Measurements from ENCODE around the gene JARID2. TPM values are rescaled to one million over a fixed set of nuclear protein-coding genes. Genes with fewer than 3 reads are reported as not detected.
"Not testable (repeated sequence)": the region's sequence is repeated elsewhere in the genome, so short reads cannot be mapped to it uniquely, and the experiment has no call there.

JARID2 gene
- total and polyA plus RNA-seq, 2 of the 13 experiments (the other 11 are each of a cell fraction or from before 2014, with no cell fraction given), result 7.5 to 10.3 TPM

GRCh38 chr6:15414235-15414612 is 168.4 kb downstream of the JARID2 start (continued):
- TF ChIP-seq TRAFD1 (CRISPR knock-in tag; IDR thresholded peaks at IDR 0.05; ENCODE audit: borderline replicate concordance) (no peak), THRA (CRISPR knock-in tag; IDR thresholded peaks at IDR 0.05; ENCODE audit: borderline replicate concordance) (no peak)

GRCh38 chr6:15415622-15416021 is 169.8 kb downstream of the JARID2 start:
- H3K4me3 ChIP-seq (replicated peaks in 1 of 3; ENCODE audit: insufficient read depth in 1 of 3, low read depth in 2 of 3, low read length in 3 of 3); BruUV-seq (replicated peaks); H3K27me3 ChIP-seq (ENCODE audit: control insufficient read depth in 1 of 2, insufficient read depth in 2 of 2, low read length in 2 of 2); H4K20me1 ChIP-seq (ENCODE audit: insufficient read depth, low read length); in situ Hi-C loops (cut with HindIII; ENCODE audit: extremely low pct_ligation_motif_present, low pct_unique_long_range_greater_than_20kb); POLR2A ChIA-PET; H3K4me2 ChIP-seq (ENCODE audit: low read depth, low read length); CTCF ChIA-PET (ENCODE audit: low intra/inter-chr PET ratio, low total read pairs); H2AFZ ChIP-seq (ENCODE audit: low read length); H3K79me2 ChIP-seq (ENCODE audit: insufficient read depth, low read length); FAIRE-seq; H3K9ac ChIP-seq (ENCODE audit: insufficient read depth, low read depth, low read length); intact Hi-C loops (cut with micrococcal nuclease; ENCODE audit: unreplicated experiment); H3K4me1 ChIP-seq (ENCODE audit: insufficient read depth, low read length); H3K27ac ChIP-seq (ENCODE audit: extremely low read length, insufficient read depth, low read length); ATAC-seq; DNase-seq (ENCODE audit: low spot score); H3K36me3 ChIP-seq (replicated peaks in 1 of 2; ENCODE audit: control insufficient read depth in 1 of 2, insufficient read depth in 2 of 2, low read length in 2 of 2): not testable (repeated sequence)
- peaks cover 31% of the 10 kb centered on the region for H3K9me3 ChIP-seq (ENCODE audit: low read length)
- WGBS (ENCODE audit: low lambda C conversion rate), result 98% methylated on average over 9 of the region's 30 CpGs

All from HepG2 (cell line).